ENCODE data around the gene NXF1. TPM values are rescaled to one million over a fixed set of nuclear protein-coding genes. Genes with fewer than 3 reads are reported as not detected.

Gene NXF1
- total and polyA plus RNA-seq, 2 of the 8 experiments (the other 6 are each of a cell fraction or from before 2014, with no cell fraction given) = 48.1 to 49.8 TPM

DNA sequence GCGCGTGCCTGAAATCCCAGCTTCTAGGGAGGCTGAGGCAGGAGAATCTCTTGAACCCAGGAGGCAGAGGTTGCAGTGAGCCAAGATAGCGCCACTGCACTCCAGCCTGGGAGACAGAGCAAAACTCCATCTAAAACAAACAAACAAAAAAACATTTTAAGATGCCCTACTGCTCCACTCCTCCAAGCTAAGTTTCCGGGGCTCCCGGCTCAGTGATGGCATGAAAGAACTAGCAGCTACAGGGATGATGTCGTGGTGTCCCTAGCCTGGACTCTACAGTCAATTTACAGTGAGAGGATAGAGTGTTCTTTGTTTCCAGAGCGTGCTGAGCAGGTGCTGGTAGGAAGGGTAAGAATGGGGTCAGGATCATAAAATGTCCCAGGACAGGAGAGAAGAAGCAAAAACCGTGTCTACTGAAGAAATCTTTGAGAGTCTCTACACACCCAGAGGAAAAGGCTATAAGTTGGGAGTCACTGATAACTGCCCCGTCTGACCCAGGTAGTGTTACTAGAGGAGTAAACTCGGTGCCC lies 50.1 kb downstream of the NXF1 start:
- ChIA-PET POLR2A (ENCODE audit: partially characterized antibody) (interaction anchor here (0.6 to 16.9 kb wide), 13 partner anchors 7 to 136 kb away, joined by 3 to 192 read pairs (median 29); partner anchors contain the start of genes BSCL2, C11orf98, CSKMT and GANAB), CTCF (ENCODE audit: partially characterized antibody) (interaction anchor here (1.2 to 5.4 kb wide), 5 partner anchors 12 to 99 kb away, joined by 3 to 48 read pairs (median 4); partner anchors contain the start of gene TAF6L)
- WGBS, 2 experiments (ENCODE audit: extremely low coverage in 1 of 2, insufficient coverage in 1 of 2, insufficient read length in 1 of 2, insufficient replicate concordance in 2 of 2, low coverage in 1 of 2, low lambda C conversion rate in 2 of 2, missing lambda C conversion rate in 1 of 2) = 85% methylated on average over 10 of the region's 10 CpGs; no CpG with 5 or more reads in 1 of the 2 experiments
- Histone ChIP-seq H2AFZ (ENCODE audit: low read length) (no peak overlapping the region), H4K8ac (ENCODE audit: extremely low read depth, insufficient read depth, low read length) (no peak overlapping the region), H3K23me2 (ENCODE audit: low read depth, low read length) (no peaks in the 10 kb centered on the region; the same call in 1 of the 2 replicates), H2BK12ac (ENCODE audit: low read depth, low read length) (no peak overlapping the region), H2BK5ac (ENCODE audit: low read depth, low read length) (0 out of 2 replicates have a peak overlapping the region, but pooled peaks have one; percentile 35), H3K9ac (replicated peaks in 1 of 4; ENCODE audit: extremely low read depth in 1 of 4, low read depth in 3 of 4, low read length in 3 of 4) (no peak overlapping the region), H3K23ac (ENCODE audit: insufficient read length) (no peak overlapping the region), H3K4me2 (ENCODE audit: insufficient read depth in 1 of 2, low read depth in 2 of 2, low read length in 2 of 2) (peak overlapping the region; percentile 15 to 82; a peak in 3 of 4 replicates), H2BK20ac (ENCODE audit: low read length) (no peak overlapping the region), H3K56ac (replicated peaks; ENCODE audit: insufficient read length, low read depth, low read length) (no peak overlapping the region), H4K20me1 (replicated peaks in 1 of 2; ENCODE audit: control insufficient read depth in 1 of 2, insufficient read depth in 2 of 2, low read length in 2 of 2) (peaks cover 14 to 16% of the 10 kb centered on the region in 2 experiments), H3K14ac (ENCODE audit: insufficient read length) (no peak overlapping the region), H4K91ac (replicated peaks; ENCODE audit: insufficient read length, low read length) (no peak overlapping the region), H3K18ac (ENCODE audit: extremely low read depth, low read length) (no peak overlapping the region), H3K79me1 (ENCODE audit: low read depth, low read length) (peaks cover 16% of the 10 kb centered on the region), H3K27ac (ENCODE audit: low read depth, low read length) (no peak overlapping the region), H3K4me3 (ENCODE audit: extremely low read depth in 1 of 4, insufficient read depth in 2 of 4, low read depth in 3 of 4, low read length in 4 of 4) (no peak overlapping the region), H3K4ac (replicated peaks; ENCODE audit: insufficient read length, low read depth, low read length) (no peak overlapping the region), H3K36me3 (ENCODE audit: control insufficient read depth in 2 of 4, insufficient read depth in 4 of 4, low read length in 3 of 4) (peaks cover 13 to 27% (median 15%) of the 10 kb centered on the region in 4 experiments), H3K27me3 (replicated peaks in 1 of 4; ENCODE audit: control insufficient read depth in 3 of 4, extremely low read depth in 1 of 4, insufficient read depth in 3 of 4, low read length in 3 of 4) (no peaks in the 10 kb centered on the region), H2AK5ac (ENCODE audit: low read depth, low read length) (no peak overlapping the region), H3K4me1 (replicated peaks in 1 of 4; ENCODE audit: control insufficient read depth in 3 of 4, insufficient read depth in 4 of 4, low read length in 3 of 4) (peaks cover 4 to 9% (median 6%) of the 10 kb centered on the region in 4 experiments), H4K5ac (ENCODE audit: insufficient read length, low read depth, low read length) (no peak overlapping the region), H3K9me3 (ENCODE audit: insufficient read depth in 2 of 2, low read depth in 1 of 2, low read length in 1 of 2) (no peaks in the 10 kb centered on the region), H2BK15ac (ENCODE audit: low read length) (no peak overlapping the region), H2BK120ac (replicated peaks; ENCODE audit: low read depth, low read length) (no peak overlapping the region), H3K79me2 (ENCODE audit: control insufficient read depth in 1 of 2, insufficient read depth in 2 of 2, low read length in 2 of 2) (peaks cover 10 to 48% of the 10 kb centered on the region in 2 experiments)
- FAIRE-seq (no peak), DNase-seq (ENCODE audit: low read depth in 1 of 2, low spot score in 2 of 2) (no peak)
- TF ChIP-seq GTF2F1 (IDR thresholded peaks at IDR 0.05; ENCODE audit: borderline replicate concordance, low read depth, low read length) (no peak), RFX5 (IDR thresholded peaks at IDR 0.05; ENCODE audit: borderline replicate concordance, low read depth, low read length) (no peak), MAFK (IDR thresholded peaks at IDR 0.05; ENCODE audit: low read depth, low read length) (no peak), SIRT6 (IDR thresholded peaks at IDR 0.05; ENCODE audit: low read length) (no peak), TAF7 (optimal IDR thresholded peaks at IDR 0.05; ENCODE audit: borderline replicate concordance, low read depth, low read length) (no peak), TAF1 (IDR thresholded peaks at IDR 0.05; ENCODE audit: low read depth, low read length) (no peak), ATF2 (IDR thresholded peaks at IDR 0.05; ENCODE audit: low read length) (no peak), RNF2 (IDR thresholded peaks at IDR 0.05; ENCODE audit: borderline replicate concordance, low read depth, low read length, missing control alignments, poor library complexity, severe bottlenecking) (no peak), POLR2AphosphoS5 (IDR thresholded peaks at IDR 0.05; ENCODE audit: low read depth, low read length) (no peak), JUN (IDR thresholded peaks at IDR 0.05; ENCODE audit: low read depth, low read length) (no peak), EGR1 (IDR thresholded peaks at IDR 0.05; ENCODE audit: borderline replicate concordance, low read depth, low read length) (no peak)

Data from H1 (cell line).